GM18907 (cell line): ENCODE measurements around the gene TFF2.

Experiments used
- ATAC-seq: cut with Tn5 transposase; IDR thresholded peaks from one replicate; pipeline ENCODE4 v1.9.1; 2021; ENCODE audit warnings: mild to moderate bottlenecking, moderate library complexity; ENCODE audit not compliant: unreplicated experiment

TFF2 gene

GRCh38 chr21:42308161-42308913, 42.5 kb downstream of the TFF2 start:
- ATAC-seq: no peak

- ATAC-seq: no peak
These were observed 43.7 kb downstream of the TFF2 start for GRCh38 chr21:42307106-42307505.

- ATAC-seq: no peak
These were observed 44.3 kb downstream of the TFF2 start for GRCh38 chr21:42306366-42307035.

GRCh38 chr21:42305707-42306147, 45.1 kb downstream of the TFF2 start:
- no peak for ATAC-seq

GRCh38 chr21:42304556-42305454, 46.0 kb downstream of the TFF2 start:
- ATAC-seq: no peak

GRCh38 chr21:42303443-42303842, 47.4 kb downstream of the TFF2 start:
- ATAC-seq: no peak

- no peak for ATAC-seq
These were observed 48.0 kb downstream of the TFF2 start for GRCh38 chr21:42302794-42303193.

GRCh38 chr21:42302076-42302650, 48.6 kb downstream of the TFF2 start:
- no peak for ATAC-seq

GRCh38 chr21:42301371-42302075, 49.3 kb downstream of the TFF2 start:
- no peak for ATAC-seq

- ATAC-seq: no peak
These were observed 49.8 kb downstream of the TFF2 start for GRCh38 chr21:42300956-42301355.

- ATAC-seq: no peak
These were observed 50.7 kb downstream of the TFF2 start for GRCh38 chr21:42300045-42300583.

- no peak for ATAC-seq
These were observed 51.3 kb downstream of the TFF2 start for GRCh38 chr21:42299324-42300044.

GRCh38 chr21:42298657-42299056, 52.1 kb downstream of the TFF2 start:
- ATAC-seq: no peak

- ATAC-seq: no peak
These were observed 52.6 kb downstream of the TFF2 start for GRCh38 chr21:42298237-42298636.

- no peak for ATAC-seq
These were observed 53.4 kb downstream of the TFF2 start for GRCh38 chr21:42297377-42297776.

GRCh38 chr21:42296501-42296900, 54.3 kb downstream of the TFF2 start:
- ATAC-seq: no peak
